PC-3 (cell line): Measurements from ENCODE around the gene TTF1. TPM values are rescaled to one million over a fixed set of nuclear protein-coding genes. Genes with fewer than 3 reads are reported as not detected.

ENCODE experiments used
- ATAC-seq: fragments of 200-7000 bp; cut with Tn5 transposase; 2 replicates; pipeline ENCODE4 v1.9.1; 2020; ENCODE audit warnings: mild to moderate bottlenecking, moderate library complexity
- BruUV-seq: library from RNA; stranded (reverse); fragments of 400-500 nt; replicated peaks from 2 replicates; lab custom pipeline; 2021; lab: Mats Ljungman, UMichigan
- CTCF ChIA-PET: fragments of 300-600 bp; sonication (Branson Sonifier 250); formaldehyde crosslinking; loops from one replicate; lab custom pipeline; 2022; ENCODE audit warnings: antibody characterized with exemption; lab: Charles Lee
- POLR2A ChIA-PET: fragments of 300-600 bp; sonication (Branson Sonifier 250); formaldehyde crosslinking; loops from one replicate; lab custom pipeline; 2022; ENCODE audit warnings: antibody characterized with exemption; ENCODE audit not compliant: unreplicated experiment; lab: Charles Lee
- DNase-seq: peaks from one replicate; pipeline ENCODE4 v3.0.0-alpha.2; 2015
- H2AFZ ChIP-seq: fragments of 300-600 bp; sonication (generic); 2 replicates; pipeline ENCODE4 v1.6.0; 2016; ENCODE audit warnings: antibody characterized with exemption, low read length
- H3F3A ChIP-seq: fragments of 300-600 bp; sonication (generic); one replicate; pipeline ENCODE4 v1.6.0; 2017; ENCODE audit warnings: antibody characterized with exemption, low read length, control low read depth, mild to moderate bottlenecking; ENCODE audit not compliant: unreplicated experiment
- H3K27ac ChIP-seq: fragments of 300-600 bp; sonication (generic); 2 replicates; pipeline ENCODE4 v1.5.1; 2016; ENCODE audit warnings: mild to moderate bottlenecking, low read length
- H3K27me3 ChIP-seq: fragments of 300-600 bp; sonication (generic); 2 replicates; pipeline ENCODE4 v1.6.1; 2016; ENCODE audit warnings: low read length, mixed read lengths
- H3K36me3 ChIP-seq: fragments of 300-600 bp; sonication (generic); 2 replicates; pipeline ENCODE4 v1.6.1; 2016; ENCODE audit warnings: low read depth, mixed run types, low read length, mixed read lengths
- H3K4me1 ChIP-seq: fragments of 300-600 bp; sonication (generic); 2 replicates; pipeline ENCODE4 v1.5.1; 2016; ENCODE audit warnings: low read length; ENCODE audit not compliant: insufficient read depth
- H3K4me2 ChIP-seq: fragments of 300-600 bp; sonication (generic); 2 replicates; pipeline ENCODE4 v1.6.0; 2016; ENCODE audit warnings: low read length
- H3K4me3 ChIP-seq: fragments of 300-600 bp; sonication (generic); 2 replicates; pipeline ENCODE4 v1.5.1; 2016; ENCODE audit warnings: mild to moderate bottlenecking, low read length, mixed read lengths
- H3K79me2 ChIP-seq: fragments of 300-600 bp; sonication (generic); 2 replicates; pipeline ENCODE4 v1.6.1; 2017; ENCODE audit warnings: low read length, mixed read lengths
- H3K9ac ChIP-seq: fragments of 300-600 bp; sonication (generic); 2 replicates; pipeline ENCODE4 v1.6.0; 2016; ENCODE audit warnings: mild to moderate bottlenecking, low read length
- H3K9me2 ChIP-seq: fragments of 300-600 bp; sonication (generic); replicated peaks from 2 replicates; pipeline ENCODE4 v1.6.1; 2016; ENCODE audit warnings: mixed run types, low read length, mixed read lengths
- H3K9me3 ChIP-seq: fragments of 300-600 bp; sonication (generic); 2 replicates; pipeline ENCODE4 v1.6.1; 2016; ENCODE audit warnings: low read length, mixed read lengths
- H4K20me1 ChIP-seq: fragments of 300-600 bp; sonication (generic); 2 replicates; pipeline ENCODE4 v1.6.1; 2016; ENCODE audit warnings: low read length, mixed read lengths
- EZH2 ChIP-seq: fragments of 300-600 bp; sonication (generic); IDR thresholded peaks from one replicate; pipeline ENCODE4 v1.6.1; 2017; ENCODE audit warnings: antibody characterized with exemption, mild to moderate bottlenecking, low read length; ENCODE audit not compliant: unreplicated experiment
- EZH2phosphoT487 ChIP-seq: fragments of 300-600 bp; sonication (generic); IDR thresholded peaks from 2 replicates; pipeline ENCODE4 v1.6.1; 2018; ENCODE audit warnings: mild to moderate bottlenecking, antibody characterized with exemption, low read length, borderline replicate concordance
- intact Hi-C: fragments of 100-400 bp; cut with micrococcal nuclease; formaldehyde crosslinking; loops from 2 replicates; pipeline ENCODE4 v1.9.0; 2023
- total RNA-seq: library from RNA; depleted of rRNA; stranded (reverse); fragments of >200 nt; gene quantifications from 2 replicates; pipeline ENCODE4 v1.2.3, GENCODE V29; 2014
- TF ChIP-seq, protein P1 (sequence below): fragments of 300-600 bp; sonication (generic); conservative IDR thresholded peaks from 2 replicates; pipeline ENCODE4 v1.5.1; 2017; ENCODE audit warnings: antibody characterized with exemption, low read depth, mild to moderate bottlenecking, low read length

Gene TTF1
- total RNA-seq, 1 experiment from 2014 or later, result 9.6 TPM

DNA sequence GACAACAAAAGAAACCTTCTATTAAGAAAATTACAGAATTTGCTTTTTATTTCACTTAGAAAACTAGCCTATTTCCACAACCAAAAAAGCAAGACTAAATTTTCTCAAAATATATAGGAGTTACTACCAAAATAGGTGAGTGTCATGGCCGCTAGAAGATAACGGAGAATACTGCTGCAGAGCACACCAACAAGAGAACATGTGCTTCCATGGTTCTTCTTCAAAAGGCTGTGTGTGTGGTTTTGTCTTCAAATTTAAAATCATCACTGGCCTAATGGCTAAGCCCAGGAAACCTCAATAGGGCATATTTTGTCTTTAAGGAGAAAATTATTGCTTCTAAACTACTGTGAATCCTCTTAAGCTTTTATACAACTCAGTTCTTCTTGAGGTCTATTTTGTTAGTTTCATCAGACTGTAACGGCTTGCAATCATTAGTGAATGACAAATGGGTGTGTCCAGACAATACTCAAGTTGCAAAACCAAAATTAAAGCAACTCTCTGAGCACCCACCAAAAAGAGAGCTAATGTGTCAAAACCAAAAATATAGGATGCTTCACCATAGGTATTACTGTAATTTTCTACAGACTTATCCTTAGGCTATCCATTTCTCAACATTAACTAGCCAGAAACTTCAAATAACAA lies 55.1 kb downstream of the TTF1 start:
- Histone ChIP-seq H3K27me3 (no peaks in the 10 kb centered on the region), H3K9me3 (no peaks in the 10 kb centered on the region), H3K4me3 (no peak overlapping the region), H2AFZ (no peak overlapping the region), H3K9me2 (no peaks in the 10 kb centered on the region), H4K20me1 (no peaks in the 10 kb centered on the region), H3K79me2 (peaks cover 37% of the 10 kb centered on the region), H3F3A (no peaks in the 10 kb centered on the region), H3K36me3 (peaks cover 24% of the 10 kb centered on the region), H3K4me1 (peaks cover 16% of the 10 kb centered on the region; the same call in 1 of the 2 replicates), H3K4me2 (0 out of 2 replicates have a peak overlapping the region, but pooled peaks have one; percentile 16), H3K9ac (no peak overlapping the region), H3K27ac (no peak overlapping the region)
- ATAC-seq (no peak), DNase-seq (no peak)
- POLR2A ChIA-PET, result no interaction called here
- no TSS peak for BruUV-seq
- TF ChIP-seq, protein P1, sequence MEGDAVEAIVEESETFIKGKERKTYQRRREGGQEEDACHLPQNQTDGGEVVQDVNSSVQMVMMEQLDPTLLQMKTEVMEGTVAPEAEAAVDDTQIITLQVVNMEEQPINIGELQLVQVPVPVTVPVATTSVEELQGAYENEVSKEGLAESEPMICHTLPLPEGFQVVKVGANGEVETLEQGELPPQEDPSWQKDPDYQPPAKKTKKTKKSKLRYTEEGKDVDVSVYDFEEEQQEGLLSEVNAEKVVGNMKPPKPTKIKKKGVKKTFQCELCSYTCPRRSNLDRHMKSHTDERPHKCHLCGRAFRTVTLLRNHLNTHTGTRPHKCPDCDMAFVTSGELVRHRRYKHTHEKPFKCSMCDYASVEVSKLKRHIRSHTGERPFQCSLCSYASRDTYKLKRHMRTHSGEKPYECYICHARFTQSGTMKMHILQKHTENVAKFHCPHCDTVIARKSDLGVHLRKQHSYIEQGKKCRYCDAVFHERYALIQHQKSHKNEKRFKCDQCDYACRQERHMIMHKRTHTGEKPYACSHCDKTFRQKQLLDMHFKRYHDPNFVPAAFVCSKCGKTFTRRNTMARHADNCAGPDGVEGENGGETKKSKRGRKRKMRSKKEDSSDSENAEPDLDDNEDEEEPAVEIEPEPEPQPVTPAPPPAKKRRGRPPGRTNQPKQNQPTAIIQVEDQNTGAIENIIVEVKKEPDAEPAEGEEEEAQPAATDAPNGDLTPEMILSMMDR, result no peak
- TF ChIP-seq EZH2, result no peak
- no peak for TF ChIP-seq EZH2phosphoT487
- intact Hi-C loops, result no loop called here
- CTCF ChIA-PET, result interaction anchor here (0.5 kb wide), 1 partner anchor 673 kb away, joined by 14 read pairs; no protein-coding TSS in a partner anchor

DNA sequence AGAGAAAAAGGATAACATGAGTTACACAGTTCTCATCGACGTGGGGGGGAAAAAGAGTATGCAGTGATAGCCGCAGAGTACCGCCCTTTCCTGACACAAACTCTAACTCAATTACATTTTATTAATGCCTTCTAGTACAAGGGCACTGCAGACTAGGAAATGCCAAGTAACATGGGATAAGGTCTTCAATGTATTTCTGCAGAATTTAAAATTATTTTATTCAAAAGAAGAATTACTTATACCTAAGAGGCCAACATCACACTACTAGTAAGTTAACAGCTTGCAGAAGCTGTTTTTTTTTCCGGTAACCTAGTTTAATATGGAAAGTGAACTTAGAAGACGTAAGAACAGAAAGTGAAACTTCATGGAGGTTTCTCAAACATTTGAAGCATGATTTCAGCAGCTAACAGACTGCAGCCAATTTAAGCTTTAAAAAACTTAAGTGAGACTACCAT lies 55.8 kb downstream of the TTF1 start:
- no peaks in the 10 kb centered on the region for H3F3A ChIP-seq
- POLR2A ChIA-PET, result no interaction called here
- BruUV-seq, result no TSS peak
- H3K27me3 ChIP-seq, result no peaks in the 10 kb centered on the region
- no peak overlapping the region for H3K4me2 ChIP-seq
- H3K9me2 ChIP-seq, result no peaks in the 10 kb centered on the region
- no peak overlapping the region for H3K27ac ChIP-seq
- DNase-seq (no peak), ATAC-seq (no peak)
- H3K9me3 ChIP-seq, result no peaks in the 10 kb centered on the region
- H3K4me1 ChIP-seq, result peaks cover 16% of the 10 kb centered on the region; the same call in 1 of the 2 replicates
- peaks cover 24% of the 10 kb centered on the region for H3K36me3 ChIP-seq
- no peak overlapping the region for H2AFZ ChIP-seq
- no peak overlapping the region for H3K4me3 ChIP-seq
- peaks cover 37% of the 10 kb centered on the region for H3K79me2 ChIP-seq
- TF ChIP-seq, protein P1, result no peak
- TF ChIP-seq EZH2phosphoT487, result no peak
- no peak for TF ChIP-seq EZH2
- intact Hi-C loops, result no loop called here
- CTCF ChIA-PET, result no interaction called here
- H4K20me1 ChIP-seq, result no peaks in the 10 kb centered on the region
- H3K9ac ChIP-seq, result no peak overlapping the region

DNA sequence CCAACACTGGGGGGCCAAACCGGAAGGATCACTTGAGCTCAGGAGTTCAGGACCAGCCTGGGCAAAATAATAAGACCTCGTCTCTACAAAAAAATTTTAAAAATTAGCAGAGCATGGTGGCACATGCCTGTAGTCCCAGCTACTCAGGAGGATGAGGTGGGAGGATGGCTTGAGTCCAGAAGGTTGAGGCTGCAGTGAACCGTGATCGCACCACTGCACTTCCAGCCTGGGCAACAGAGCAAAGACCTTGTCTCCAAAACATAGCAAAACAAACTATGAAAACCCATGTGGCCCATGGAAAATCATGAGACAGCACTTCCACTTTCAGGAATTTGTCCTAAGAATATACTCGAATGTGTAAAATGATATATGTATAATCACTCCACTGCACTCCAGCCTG lies 58.0 kb downstream of the TTF1 start:
- no TSS peak for BruUV-seq
- Histone ChIP-seq H4K20me1 (no peaks in the 10 kb centered on the region), H3K9ac (no peak overlapping the region), H3K27me3 (no peaks in the 10 kb centered on the region), H2AFZ (no peak overlapping the region), H3K79me2 (peaks cover 27% of the 10 kb centered on the region), H3K4me2 (no peak overlapping the region), H3K27ac (no peak overlapping the region), H3K4me1 (peaks cover 14% of the 10 kb centered on the region; the same call in 1 of the 2 replicates), H3F3A (no peaks in the 10 kb centered on the region), H3K9me2 (no peaks in the 10 kb centered on the region), H3K4me3 (no peak overlapping the region), H3K36me3 (peaks cover 31% of the 10 kb centered on the region), H3K9me3 (no peaks in the 10 kb centered on the region)
- POLR2A ChIA-PET, result no interaction called here
- intact Hi-C loops, result no loop called here
- TF ChIP-seq, protein P1, result no peak
- TF ChIP-seq EZH2 (no peak), EZH2phosphoT487 (no peak)
- DNase-seq, result no peak
- ATAC-seq, result no peak
- CTCF ChIA-PET, result no interaction called here
